Nephron (organoid): ENCODE results near the gene ACSF3.

Experiments
- H3K27ac Mint-ChIP-seq, 3 experiments: 2 replicates each; pipeline ENCODE4 v1.8.0; 2020; ENCODE audit warnings: mixed read lengths in 3 of 3, mild to moderate bottlenecking in 2 of 3, moderate library complexity in 1 of 3
- H3K27me3 Mint-ChIP-seq: 2 replicates; pipeline ENCODE4 v1.8.0; 2021; ENCODE audit warnings: low read depth, mild to moderate bottlenecking, moderate library complexity, mixed read lengths
- H3K36me3 Mint-ChIP-seq: 2 replicates; pipeline ENCODE4 v1.8.0; 2020; ENCODE audit warnings: low read depth, mixed read lengths
- H3K4me1 Mint-ChIP-seq: 2 replicates; pipeline ENCODE4 v1.8.0; 2020; ENCODE audit warnings: mixed read lengths
- H3K4me3 Mint-ChIP-seq, 3 experiments: 2 replicates each; pipeline ENCODE4 v1.8.0; 2020; ENCODE audit warnings: mild to moderate bottlenecking in 3 of 3, mixed read lengths in 3 of 3, moderate library complexity in 2 of 3
- H3K9me3 Mint-ChIP-seq: 2 replicates; pipeline ENCODE4 v1.8.0; 2020; ENCODE audit warnings: mixed read lengths
- TF ChIP-seq, protein P1 (sequence below), 3 experiments: fragments of 200-600 bp; sonication (generic); IDR thresholded peaks; one replicate each; pipeline ENCODE4 v1.5.0; 2021; ENCODE audit warnings: antibody characterized with exemption in 3 of 3; ENCODE audit not compliant: unreplicated experiment in 3 of 3

The ACSF3 gene

DNA sequence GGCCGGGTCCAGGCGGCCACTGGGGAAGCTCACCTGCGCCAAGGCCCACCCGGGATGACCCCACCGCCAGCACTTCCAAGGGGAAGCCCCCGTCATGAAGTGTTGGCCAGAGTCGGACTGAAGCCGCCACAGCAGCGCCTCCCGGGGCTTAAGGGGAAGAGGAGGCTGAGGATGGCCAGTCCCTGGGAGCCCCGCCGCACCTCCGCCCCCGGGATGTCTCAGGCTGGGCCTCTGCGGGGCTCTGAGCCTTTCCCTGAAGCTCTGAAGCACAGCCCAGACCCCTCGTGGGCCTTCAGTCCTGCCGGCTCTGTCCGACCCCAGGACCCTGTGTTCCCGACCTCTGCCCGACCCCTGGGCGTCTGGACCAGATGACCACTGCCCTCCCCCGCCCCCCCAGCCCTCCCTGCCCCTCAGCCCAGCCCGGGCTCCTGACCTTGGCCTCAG lies 42.8 kb upstream of the ACSF3 start:
- Mint-ChIP-seq H3K9me3 (peaks cover 2% of the 10 kb centered on the region), H3K36me3 (no peaks in the 10 kb centered on the region), H3K4me1 (peaks cover 5% of the 10 kb centered on the region), H3K27ac (no peak overlapping the region), H3K27me3 (peaks cover 30% of the 10 kb centered on the region), H3K4me3 (no peak overlapping the region)
- TF ChIP-seq, protein P1, sequence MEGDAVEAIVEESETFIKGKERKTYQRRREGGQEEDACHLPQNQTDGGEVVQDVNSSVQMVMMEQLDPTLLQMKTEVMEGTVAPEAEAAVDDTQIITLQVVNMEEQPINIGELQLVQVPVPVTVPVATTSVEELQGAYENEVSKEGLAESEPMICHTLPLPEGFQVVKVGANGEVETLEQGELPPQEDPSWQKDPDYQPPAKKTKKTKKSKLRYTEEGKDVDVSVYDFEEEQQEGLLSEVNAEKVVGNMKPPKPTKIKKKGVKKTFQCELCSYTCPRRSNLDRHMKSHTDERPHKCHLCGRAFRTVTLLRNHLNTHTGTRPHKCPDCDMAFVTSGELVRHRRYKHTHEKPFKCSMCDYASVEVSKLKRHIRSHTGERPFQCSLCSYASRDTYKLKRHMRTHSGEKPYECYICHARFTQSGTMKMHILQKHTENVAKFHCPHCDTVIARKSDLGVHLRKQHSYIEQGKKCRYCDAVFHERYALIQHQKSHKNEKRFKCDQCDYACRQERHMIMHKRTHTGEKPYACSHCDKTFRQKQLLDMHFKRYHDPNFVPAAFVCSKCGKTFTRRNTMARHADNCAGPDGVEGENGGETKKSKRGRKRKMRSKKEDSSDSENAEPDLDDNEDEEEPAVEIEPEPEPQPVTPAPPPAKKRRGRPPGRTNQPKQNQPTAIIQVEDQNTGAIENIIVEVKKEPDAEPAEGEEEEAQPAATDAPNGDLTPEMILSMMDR (IDR thresholded peaks at IDR 0.05; ENCODE audit: unreplicated experiment in 3 of 3), result no peak

DNA sequence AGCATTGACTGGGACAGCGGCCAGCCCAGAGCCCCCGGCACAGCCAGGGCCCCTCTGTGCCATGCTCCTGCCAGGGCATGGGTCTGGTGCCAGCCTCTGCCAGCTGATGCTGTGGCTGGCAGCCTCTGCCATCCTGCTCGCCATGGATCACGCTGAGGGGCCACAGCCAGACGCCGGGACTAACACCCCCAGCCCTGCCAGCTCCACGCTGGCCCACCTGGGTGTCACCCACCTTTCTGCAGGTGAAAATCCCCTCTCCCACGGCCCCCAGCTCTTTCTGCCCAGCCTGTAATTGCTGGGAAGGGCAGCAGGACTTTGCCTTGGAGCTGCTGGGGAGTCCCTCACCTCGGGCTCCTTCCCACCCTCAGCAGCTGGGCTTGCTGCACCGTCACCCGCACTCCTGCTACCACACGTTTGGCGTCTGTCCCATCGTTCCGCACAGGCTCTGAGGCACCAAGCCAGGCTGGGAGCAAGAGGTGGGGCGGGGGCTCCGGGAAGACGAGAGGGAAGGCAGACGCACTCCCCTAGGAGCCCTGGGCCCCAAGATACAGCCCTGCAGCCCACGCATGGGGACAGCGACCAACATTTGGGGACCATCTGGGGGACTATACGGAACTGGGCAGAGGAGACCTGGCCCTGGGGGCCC lies 42.0 kb upstream of the ACSF3 start:
- peaks cover 2% of the 10 kb centered on the region for H3K9me3 Mint-ChIP-seq
- H3K4me1 Mint-ChIP-seq, result peaks cover 5% of the 10 kb centered on the region
- no peaks in the 10 kb centered on the region for H3K36me3 Mint-ChIP-seq
- no peak overlapping the region for H3K27ac Mint-ChIP-seq
- no peak overlapping the region for H3K4me3 Mint-ChIP-seq
- TF ChIP-seq, protein P1 (IDR thresholded peaks at IDR 0.05; ENCODE audit: unreplicated experiment in 3 of 3), result no peak
- peaks cover 24% of the 10 kb centered on the region for H3K27me3 Mint-ChIP-seq

DNA sequence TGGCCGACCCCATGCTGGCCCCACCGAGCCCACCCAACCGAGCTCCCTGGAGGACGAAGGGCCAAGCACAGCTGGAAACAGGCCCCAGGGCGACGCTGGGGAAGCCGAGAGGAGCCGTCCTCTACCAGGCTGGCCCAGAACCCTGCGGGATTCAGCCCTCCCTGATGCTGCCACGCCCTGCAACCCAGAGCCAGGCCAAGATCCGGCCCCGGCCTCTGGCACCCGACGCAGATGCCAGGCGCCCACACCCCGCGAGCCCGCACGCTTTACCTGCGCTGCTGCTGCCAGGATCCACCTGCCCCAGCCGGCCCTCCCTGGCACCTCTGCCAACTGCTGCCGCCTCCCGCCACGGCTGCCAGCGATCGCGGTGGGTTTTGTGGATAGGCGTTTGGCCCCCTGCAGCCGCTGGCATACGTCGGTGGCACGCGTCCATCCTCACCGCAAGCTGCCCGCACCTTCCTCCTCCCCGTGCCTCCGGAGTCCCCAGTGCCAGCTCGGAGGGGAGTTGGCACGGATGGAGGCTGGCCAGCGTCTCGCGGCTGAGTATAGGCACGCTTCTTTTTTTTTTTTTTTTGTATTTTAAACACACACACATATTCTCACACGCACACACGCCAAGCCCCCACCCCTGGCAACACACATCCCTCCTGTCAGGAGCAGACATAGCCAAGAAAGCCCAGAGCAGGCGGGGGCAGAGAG lies 41.3 kb upstream of the ACSF3 start:
- H3K4me3 Mint-ChIP-seq, result no peak overlapping the region
- no peaks in the 10 kb centered on the region for H3K36me3 Mint-ChIP-seq

DNA sequence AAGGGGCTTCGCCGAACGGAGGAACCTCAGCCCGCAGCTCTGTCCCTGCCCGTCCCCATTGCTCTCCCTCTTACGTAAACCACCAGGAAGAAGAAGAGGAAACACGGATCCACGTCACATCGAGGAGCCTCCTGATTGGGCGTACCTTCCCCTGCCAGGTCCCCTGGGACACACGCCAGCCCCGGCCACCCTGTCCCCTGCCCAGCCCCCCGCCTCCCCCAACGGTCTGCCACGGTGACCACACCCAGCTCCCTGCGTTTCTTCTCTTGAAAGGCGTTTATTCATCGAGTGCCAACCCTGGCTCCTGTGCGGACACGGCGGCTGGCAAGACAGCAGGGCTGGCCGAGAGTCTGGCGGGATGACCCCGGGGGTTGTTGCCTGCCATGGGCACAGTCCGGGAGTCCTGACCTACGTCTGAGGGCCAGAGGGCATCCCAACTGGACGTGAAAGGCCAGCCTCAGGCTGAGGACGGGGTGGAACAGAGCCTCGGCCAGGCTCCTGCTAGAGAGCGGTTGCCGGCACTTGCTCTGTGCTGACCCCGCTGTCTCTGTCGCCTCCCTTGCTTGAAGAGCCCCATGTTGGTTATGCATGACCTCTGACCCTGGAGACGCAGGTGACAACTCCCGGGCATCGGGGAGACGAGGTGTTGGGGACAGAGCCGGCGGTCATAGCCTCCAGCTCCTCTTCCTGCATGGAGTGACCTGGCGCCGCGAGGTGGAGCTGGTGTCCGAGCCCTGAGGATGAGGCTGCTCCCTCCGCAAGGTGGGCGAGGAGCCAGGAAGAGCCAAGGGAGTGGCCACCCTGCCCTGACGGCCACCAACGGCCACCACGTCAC lies 40.5 kb upstream of the ACSF3 start:
- Mint-ChIP-seq H3K9me3 (no peaks in the 10 kb centered on the region), H3K36me3 (no peaks in the 10 kb centered on the region), H3K4me1 (peaks cover 5% of the 10 kb centered on the region), H3K27ac (no peak overlapping the region), H3K4me3 (no peak overlapping the region), H3K27me3 (peaks cover 16% of the 10 kb centered on the region)
- TF ChIP-seq, protein P1 (IDR thresholded peaks at IDR 0.05; ENCODE audit: unreplicated experiment in 3 of 3), result no peak

More for the DNA sequence above, 41.3 kb upstream of the ACSF3 start:
- H3K27ac Mint-ChIP-seq, result no peak overlapping the region
- TF ChIP-seq, protein P1 (IDR thresholded peaks at IDR 0.05; ENCODE audit: unreplicated experiment in 3 of 3), result no peak
- H3K27me3 Mint-ChIP-seq, result peaks cover 18% of the 10 kb centered on the region
- peaks cover 5% of the 10 kb centered on the region for H3K4me1 Mint-ChIP-seq
- peaks cover 2% of the 10 kb centered on the region for H3K9me3 Mint-ChIP-seq

DNA sequence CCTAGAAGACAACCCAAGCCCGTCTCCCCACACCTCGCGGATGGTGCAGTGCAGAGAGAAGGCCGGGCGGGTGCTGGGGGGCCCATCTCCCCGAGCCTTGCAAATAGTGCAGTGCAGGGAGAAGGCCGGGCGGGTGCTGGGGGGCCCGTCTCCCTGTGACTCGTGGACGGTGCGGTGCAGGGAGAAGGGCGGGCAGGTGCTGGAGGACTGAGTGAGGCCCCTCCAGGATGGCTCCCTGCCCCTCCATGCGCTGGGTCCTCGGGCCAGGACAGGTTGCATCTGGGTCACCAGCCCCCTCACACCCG lies 40.0 kb upstream of the ACSF3 start:
- Mint-ChIP-seq H3K4me1 (peaks cover 5% of the 10 kb centered on the region), H3K36me3 (no peaks in the 10 kb centered on the region), H3K27ac (no peak overlapping the region), H3K27me3 (peaks cover 18% of the 10 kb centered on the region), H3K4me3 (no peak overlapping the region), H3K9me3 (no peaks in the 10 kb centered on the region)
- TF ChIP-seq, protein P1 (IDR thresholded peaks at IDR 0.05; ENCODE audit: unreplicated experiment in 3 of 3), result no peak
